SK-N-SH (cell line): ENCODE measurements around the gene CNTROB. TPM values are rescaled to one million over a fixed set of nuclear protein-coding genes. Genes with fewer than 3 reads are reported as not detected.

Experiments
- CTCF ChIA-PET: fragments of 300-600, 350-600 bp; formaldehyde crosslinking; extraction: SDS; loops from one replicate; lab custom pipeline; 2021; lab: Yijun Ruan, JAX
- POLR2A ChIA-PET: fragments of 350-600 bp; sonication (Branson Sonifier 250); formaldehyde crosslinking; extraction: SDS; loops from one replicate; lab custom pipeline; 2020; ENCODE audit warnings: antibody characterized with exemption, inconsistent platforms; lab: Yijun Ruan, JAX
- DNase-seq: peaks from one replicate; pipeline ENCODE4 v3.0.0; 2012
- H2AFZ ChIP-seq: fragments of 200-600 bp; sonication (generic); 2 replicates; pipeline ENCODE4 v1.8.1; 2016; ENCODE audit warnings: antibody characterized with exemption, mild to moderate bottlenecking, low read depth
- H3F3A ChIP-seq: fragments of 200-600 bp; sonication (generic); replicated peaks from 2 replicates; pipeline ENCODE3; 2016; ENCODE audit warnings: antibody characterized with exemption, mild to moderate bottlenecking; ENCODE audit not compliant: insufficient read depth
- H3K27ac ChIP-seq, 2 experiments: fragments of 200-500 bp in 1 of 2; fragments of 200-600 bp in 1 of 2; sonication (Bioruptor generic) in 1 of 2; sonication (generic), shearing (Covaris generic) in 1 of 2; 2 replicates each; pipeline versions ENCODE4 v1.5.1 to v1.6.1; 2014 to 2016; ENCODE audit warnings: low read depth in 2 of 2, inconsistent platforms in 1 of 2, low read length in 1 of 2, mild to moderate bottlenecking in 1 of 2, mixed read lengths in 1 of 2
- H3K27me3 ChIP-seq: fragments of 200-600 bp; sonication (generic), shearing (Covaris generic); 2 replicates; pipeline ENCODE4 v1.6.1; 2016; ENCODE audit warnings: mixed run types; ENCODE audit not compliant: insufficient read depth
- H3K36me3 ChIP-seq, 2 experiments: fragments of 200-500 bp in 1 of 2; fragments of 200-600 bp in 1 of 2; sonication (Bioruptor generic) in 1 of 2; sonication (generic) in 1 of 2; replicated peaks in 1 of 2; 2 replicates each; pipeline versions ENCODE3 to v1.5.1; 2014 to 2016; ENCODE audit warnings: low read length in 1 of 2, mild to moderate bottlenecking in 1 of 2; ENCODE audit not compliant: insufficient read depth in 2 of 2, control insufficient read depth in 1 of 2
- H3K4me1 ChIP-seq, 2 experiments: fragments of 200-500 bp in 1 of 2; fragments of 200-600 bp in 1 of 2; sonication (Bioruptor generic) in 1 of 2; sonication (generic), shearing (Covaris generic) in 1 of 2; 2 replicates each; pipeline versions ENCODE4 v1.5.1 to v1.6.1; 2014 to 2016; ENCODE audit warnings: low read depth in 1 of 2, low read length in 1 of 2, mixed run types in 1 of 2; ENCODE audit not compliant: insufficient read depth in 2 of 2, control insufficient read depth in 1 of 2
- H3K4me2 ChIP-seq: fragments of 200-600 bp; sonication (generic), shearing (Covaris generic); 2 replicates; pipeline ENCODE4 v1.6.1; 2017; ENCODE audit warnings: mixed run types
- H3K4me3 ChIP-seq, 2 experiments: fragments of 200-500 bp in 1 of 2; fragments of 200-600 bp in 1 of 2; sonication (Bioruptor generic) in 1 of 2; sonication (generic), shearing (Covaris generic) in 1 of 2; 2 replicates each; pipeline versions ENCODE4 v1.5.1 to v1.8.1; 2014 to 2016; ENCODE audit warnings: low read depth in 2 of 2, inconsistent platforms in 1 of 2, low read length in 1 of 2, mild to moderate bottlenecking in 1 of 2, mixed read lengths in 1 of 2, moderate library complexity in 1 of 2
- H3K79me2 ChIP-seq: fragments of 200-600 bp; sonication (generic); 2 replicates; pipeline ENCODE4 v1.8.1; 2017; ENCODE audit warnings: mild to moderate bottlenecking; ENCODE audit not compliant: insufficient read depth
- H3K9ac ChIP-seq: fragments of 200-600 bp; sonication (generic); 2 replicates; pipeline ENCODE4 v1.6.1; 2017; ENCODE audit warnings: mixed run types
- H3K9me2 ChIP-seq: fragments of 200-600 bp; sonication (generic); 2 replicates; pipeline ENCODE4 v1.6.1; 2017; ENCODE audit warnings: mixed run types
- H3K9me3 ChIP-seq: fragments of 200-600 bp; sonication (generic); 2 replicates; pipeline ENCODE4 v1.6.1; 2017; ENCODE audit warnings: mixed run types, mild to moderate bottlenecking, moderate library complexity
- H4K20me1 ChIP-seq: fragments of 200-600 bp; sonication (generic); 2 replicates; pipeline ENCODE4 v1.6.1; 2017; ENCODE audit warnings: mild to moderate bottlenecking, mixed run types; ENCODE audit not compliant: insufficient read depth
- CHD2 ChIP-seq: fragments of 150-350 bp; IDR thresholded peaks from 2 replicates; pipeline ENCODE4 v1.6.1; 2018; ENCODE audit warnings: low read length; ENCODE audit not compliant: partially characterized antibody
- EP300 ChIP-seq, 2 experiments: IDR thresholded peaks; 2 replicates each; pipeline versions ENCODE4 v1.4.0 to v1.6.1; 2012; ENCODE audit warnings: borderline replicate concordance in 1 of 2, low read depth in 1 of 2, low read length in 1 of 2
- EZH2phosphoT487 ChIP-seq: fragments of 200-600 bp; sonication (generic); IDR thresholded peaks from 2 replicates; pipeline ENCODE4 v1.6.1; 2017; ENCODE audit warnings: low read depth, mixed run types, mild to moderate bottlenecking, antibody characterized with exemption, moderate library complexity, borderline replicate concordance
- FOXJ3 ChIP-seq: sonication (generic); formaldehyde crosslinking; IDR thresholded peaks from 2 replicates; pipeline ENCODE4 v1.5.1; 2020; ENCODE audit warnings: mild to moderate bottlenecking, missing genetic modification reagents
- GATA2 ChIP-seq: sonication (generic); formaldehyde crosslinking; IDR thresholded peaks from 2 replicates; pipeline ENCODE4 v1.5.0; 2020; ENCODE audit warnings: mild to moderate bottlenecking, missing genetic modification reagents
- MEF2A ChIP-seq: IDR thresholded peaks from 2 replicates; pipeline ENCODE4 v1.4.0; 2012; ENCODE audit warnings: low read depth, borderline replicate concordance
- MXI1 ChIP-seq: IDR thresholded peaks from 2 replicates; pipeline ENCODE4 v1.6.1; 2012; ENCODE audit warnings: mild to moderate bottlenecking, low read depth, low read length, improper control_type of control experiment
- NFIC ChIP-seq: IDR thresholded peaks from 2 replicates; pipeline ENCODE4 v1.4.0; 2012; ENCODE audit warnings: borderline replicate concordance
- NRF1 ChIP-seq: IDR thresholded peaks from 2 replicates; pipeline ENCODE4 v1.6.1; 2012; ENCODE audit warnings: low read depth, mild to moderate bottlenecking, low read length
- POLR2AphosphoS5 ChIP-seq: IDR thresholded peaks from 2 replicates; pipeline ENCODE4 v1.6.1; 2012; ENCODE audit warnings: low read depth, low read length
- RCOR1 ChIP-seq: fragments of 150-350 bp; IDR thresholded peaks from 2 replicates; pipeline ENCODE4 v1.6.1; 2017; ENCODE audit warnings: antibody characterized with exemption, low read length
- REST ChIP-seq: IDR thresholded peaks from 2 replicates; pipeline ENCODE4 v1.6.1; 2012; ENCODE audit warnings: mild to moderate bottlenecking, low read depth, low read length, moderate library complexity
- RXRA ChIP-seq: IDR thresholded peaks from 2 replicates; pipeline ENCODE4 v1.4.0; 2012; ENCODE audit warnings: low read depth, mild to moderate bottlenecking, borderline replicate concordance
- SIN3A ChIP-seq: IDR thresholded peaks from 2 replicates; pipeline ENCODE4 v1.6.1; 2012; ENCODE audit warnings: low read depth, mild to moderate bottlenecking, low read length, moderate library complexity, borderline replicate concordance
- SMC3 ChIP-seq: IDR thresholded peaks from 2 replicates; pipeline ENCODE4 v1.6.1; 2012; ENCODE audit warnings: low read depth, low read length, improper control_type of control experiment
- TAF1 ChIP-seq: IDR thresholded peaks from 2 replicates; pipeline ENCODE4 v1.6.1; 2012; ENCODE audit warnings: low read depth, mild to moderate bottlenecking, low read length, moderate library complexity, borderline replicate concordance
- TCF12 ChIP-seq: IDR thresholded peaks from 2 replicates; pipeline ENCODE4 v1.4.0; 2012
- YY1 ChIP-seq: IDR thresholded peaks from 2 replicates; pipeline ENCODE4 v1.4.0; 2012; ENCODE audit warnings: low read depth, mild to moderate bottlenecking
- ZBTB33 ChIP-seq: IDR thresholded peaks from 2 replicates; pipeline ENCODE4 v1.4.0; 2012; ENCODE audit warnings: low read depth, borderline replicate concordance
- WGBS: methylation state at CpG from one replicate; pipeline ENCODE4 v1.1.6; 2017; ENCODE audit warnings: low lambda C conversion rate; 5-methylcytosine and 5-hydroxymethylcytosine counted together
- polyA plus RNA-seq, 3 experiments: library from polyadenylated mRNA; depleted of rRNA; stranded (reverse); fragments of >200 nt; gene quantifications; 2 replicates each; pipeline ENCODE4 v1.2.3, GENCODE V29; 2012
- TF ChIP-seq, protein P1 (sequence below): IDR thresholded peaks from 2 replicates; pipeline ENCODE4; 2012

CNTROB gene
- polyA plus RNA-seq, 1 of the 3 experiments (the other 2 are of a cell fraction): 26.3 TPM

- Histone ChIP-seq H3K4me1 (peaks cover 36 to 47% of the 10 kb centered on the region in 2 experiments), H3K27ac (peak overlapping the region; percentile 96 to 100), H3K9ac (peak overlapping the region; percentile 77), H3K4me3 (peak overlapping the region; percentile 76 to 78), H3K9me2 (no peaks in the 10 kb centered on the region), H3K4me2 (peak overlapping the region; percentile 99), H3K27me3 (no peaks in the 10 kb centered on the region), H3K79me2 (peaks cover 44% of the 10 kb centered on the region), H2AFZ (peak overlapping the region; percentile 80; the same call in 1 of the 2 replicates), H4K20me1 (peaks cover 3% of the 10 kb centered on the region; the same call in 1 of the 2 replicates), H3K36me3 (peaks cover 15 to 26% of the 10 kb centered on the region in 2 experiments), H3F3A (peaks cover 29% of the 10 kb centered on the region), H3K9me3 (no peaks in the 10 kb centered on the region)
- peak; percentile 93 for DNase-seq
- POLR2A ChIA-PET: no interaction called here
- TF ChIP-seq ZBTB33 (no peak), POLR2AphosphoS5 (peak; percentile 62; the same call in 1 of the 2 replicates), NRF1 (peak; percentile 90), RCOR1 (no peak), TAF1 (peak; percentile 51; the same call in 1 of the 2 replicates), TCF12 (peak; percentile 39; the same call in 1 of the 2 replicates), CHD2 (peak; percentile 69), SIN3A (peak; percentile 76; the same call in 1 of the 2 replicates), EZH2phosphoT487 (no peak), SMC3 (no peak), NFIC (peak; percentile 78), REST (no peak), RXRA (no peak), GATA2 (CRISPR knock-in tag) (peak; percentile 79), YY1 (peak; percentile 47; the same call in 1 of the 2 replicates), FOXJ3 (CRISPR knock-in tag) (no peak), EP300 (IDR thresholded peaks at IDR 0.05; ENCODE audit: borderline replicate concordance in 1 of 2, low read depth in 1 of 2, low read length in 1 of 2) (peak in 1 of 2 experiments; percentile 90; a peak in 3 of 4 replicates), MEF2A (no peak), MXI1 (no peak; the same call in 1 of the 2 replicates)
- TF ChIP-seq, protein P1, sequence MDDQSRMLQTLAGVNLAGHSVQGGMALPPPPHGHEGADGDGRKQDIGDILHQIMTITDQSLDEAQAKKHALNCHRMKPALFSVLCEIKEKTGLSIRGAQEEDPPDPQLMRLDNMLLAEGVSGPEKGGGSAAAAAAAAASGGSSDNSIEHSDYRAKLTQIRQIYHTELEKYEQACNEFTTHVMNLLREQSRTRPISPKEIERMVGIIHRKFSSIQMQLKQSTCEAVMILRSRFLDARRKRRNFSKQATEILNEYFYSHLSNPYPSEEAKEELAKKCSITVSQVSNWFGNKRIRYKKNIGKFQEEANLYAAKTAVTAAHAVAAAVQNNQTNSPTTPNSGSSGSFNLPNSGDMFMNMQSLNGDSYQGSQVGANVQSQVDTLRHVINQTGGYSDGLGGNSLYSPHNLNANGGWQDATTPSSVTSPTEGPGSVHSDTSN: peak; percentile 43
- CTCF ChIA-PET: interaction anchor here (4.0 kb wide), 1 partner anchor 18 kb away, joined by 18 read pairs; no protein-coding TSS in a partner anchor
- under 1% methylated on average over 22 of the region's 35 CpGs for WGBS
These were observed 44.4 kb upstream of the CNTROB start for GRCh38 chr17:7887482-7888183.
